Nucleus accumbens (tissue), 56 donors: Measurements from ENCODE around the gene COL9A2.

ENCODE experiments used
- DNase-seq, 56 donors: peaks; one replicate each; lab custom pipeline; 2025; lab: John Stamatoyannopoulos, UW

COL9A2 gene

GRCh38 chr1:40305451-40305850 lies 11.6 kb downstream of the COL9A2 start:
- DNase-seq = no peak

DNA sequence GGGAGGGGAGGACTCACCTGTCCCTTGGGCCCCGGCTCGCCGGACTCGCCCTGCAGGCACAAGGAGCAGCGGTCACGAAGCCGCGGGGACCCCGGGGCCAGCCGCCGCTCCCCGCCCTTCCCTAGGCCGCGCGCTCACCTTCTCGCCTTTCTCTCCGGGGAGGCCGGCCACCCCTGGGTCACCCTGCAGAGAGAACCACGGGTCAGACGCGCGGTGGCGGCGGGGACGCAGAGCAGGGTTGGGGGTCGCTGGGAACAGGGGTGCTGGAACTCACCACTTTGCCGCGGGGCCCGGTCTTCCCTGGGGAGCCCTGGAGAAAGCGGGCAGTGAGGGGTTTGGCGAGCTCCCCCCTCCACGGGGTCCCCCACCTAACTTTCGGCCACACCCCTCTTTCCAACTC lies 13.3 kb downstream of the COL9A2 start:
- no peak for DNase-seq

GRCh38 chr1:40303051-40303771 lies 13.9 kb downstream of the COL9A2 start:
- DNase-seq = no peak

DNA sequence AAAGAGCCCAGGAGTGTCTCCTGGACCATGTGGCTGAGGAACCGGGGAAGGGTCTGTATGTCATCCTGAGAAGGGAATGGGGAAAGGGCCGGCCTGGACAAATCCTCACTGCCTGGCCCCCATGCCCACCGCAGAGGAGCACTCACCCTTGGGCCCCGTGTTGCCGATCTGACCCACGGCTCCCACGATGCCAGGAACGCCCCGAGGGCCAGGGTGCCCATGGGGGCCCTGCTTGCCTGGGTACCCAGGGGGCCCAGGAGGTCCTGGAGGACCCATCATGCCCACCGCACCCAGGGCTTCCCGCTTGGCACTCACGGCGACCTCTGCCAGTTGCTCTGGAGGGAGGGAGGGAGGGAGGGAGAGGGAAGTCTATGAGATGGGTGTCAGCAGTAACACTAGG lies 14.6 kb downstream of the COL9A2 start:
- DNase-seq = no peak

DNA sequence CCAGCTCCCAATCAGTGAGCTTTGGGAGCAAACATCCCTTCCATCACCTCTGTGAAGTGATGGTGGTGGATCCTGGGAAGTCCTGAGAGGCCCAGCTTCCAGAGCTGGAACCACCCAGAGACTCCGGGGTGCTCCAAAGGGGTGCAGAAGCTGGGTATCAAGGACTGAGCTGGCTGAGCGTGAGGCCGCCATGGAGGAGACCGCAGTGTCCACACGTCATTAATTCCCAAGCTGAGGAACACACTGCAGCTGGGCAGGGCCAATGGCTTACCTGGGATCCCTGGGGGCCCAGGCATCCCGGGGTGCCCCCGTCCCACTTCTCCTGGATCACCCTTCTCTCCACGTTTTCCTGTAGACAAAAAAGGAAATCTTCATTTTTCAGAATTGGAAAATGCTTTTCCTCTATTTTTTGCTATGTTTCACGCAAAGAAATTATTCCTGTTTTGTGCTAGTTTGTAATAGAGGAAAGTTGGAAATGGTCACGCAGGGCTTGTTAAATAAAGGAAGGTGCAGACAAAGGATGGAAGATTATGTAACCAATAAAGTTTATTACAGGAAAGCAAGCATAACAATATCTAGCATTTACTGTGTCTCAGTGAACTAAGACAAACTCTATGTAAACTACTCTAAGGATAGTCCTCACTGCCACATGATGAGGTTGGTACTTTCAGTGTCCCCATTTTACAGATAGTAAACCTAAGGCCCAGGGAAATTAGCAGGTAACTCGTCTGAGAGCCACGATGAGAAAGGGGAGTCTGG lies 15.4 kb downstream of the COL9A2 start:
- no peak for DNase-seq

- DNase-seq = no peak
These were observed 16.0 kb downstream of the COL9A2 start for GRCh38 chr1:40301066-40301465.

- DNase-seq = no peak
These were observed 16.4 kb downstream of the COL9A2 start for GRCh38 chr1:40300651-40301050.

- DNase-seq = no peak
These were observed 16.9 kb downstream of the COL9A2 start for GRCh38 chr1:40300249-40300567.

DNA sequence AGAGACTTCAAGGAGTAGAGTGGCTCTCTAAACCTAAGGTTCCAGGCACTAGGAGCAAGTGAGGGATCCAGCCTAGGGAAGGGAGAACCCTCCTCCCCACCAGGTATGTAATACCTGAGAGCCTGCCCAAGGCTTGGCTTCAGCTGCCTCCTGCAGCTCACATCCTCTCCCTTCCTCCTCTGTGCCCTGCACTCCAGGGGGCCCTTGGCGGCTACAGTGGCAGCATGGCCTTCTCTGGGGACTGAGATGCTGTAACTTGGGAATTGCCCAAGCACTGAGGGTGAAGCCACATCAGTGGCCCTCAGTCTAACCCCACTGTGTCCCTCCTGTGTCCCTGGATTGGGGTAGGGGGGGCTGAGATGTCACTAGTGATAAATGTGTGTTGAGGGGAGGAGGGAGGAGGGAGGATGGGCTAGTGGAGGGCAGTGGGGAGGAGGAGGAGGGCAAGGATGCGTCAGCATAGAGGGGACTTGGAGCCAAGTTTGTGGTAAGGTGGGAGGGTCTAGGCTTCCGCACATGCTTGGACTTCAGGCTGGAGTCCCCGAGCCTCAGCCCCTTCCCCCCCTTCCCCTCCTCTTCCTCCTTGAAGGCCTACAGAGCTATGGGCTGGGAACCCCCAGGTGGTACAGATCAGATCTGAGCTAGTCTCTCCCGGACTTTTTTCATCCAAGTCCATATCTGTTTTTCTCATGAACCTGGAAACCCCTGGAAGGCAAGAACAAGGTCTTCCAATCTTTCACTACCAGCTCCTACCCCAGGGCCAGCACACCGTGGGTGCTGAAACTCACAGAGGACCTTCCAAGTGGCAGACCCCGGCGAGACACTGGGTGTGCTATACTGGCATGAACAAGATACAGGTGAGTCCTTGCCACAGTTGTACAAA lies 17.5 kb downstream of the COL9A2 start:
- DNase-seq = no peak

GRCh38 chr1:40291293-40291692 lies 25.8 kb downstream of the COL9A2 start:
- no peak for DNase-seq

DNA sequence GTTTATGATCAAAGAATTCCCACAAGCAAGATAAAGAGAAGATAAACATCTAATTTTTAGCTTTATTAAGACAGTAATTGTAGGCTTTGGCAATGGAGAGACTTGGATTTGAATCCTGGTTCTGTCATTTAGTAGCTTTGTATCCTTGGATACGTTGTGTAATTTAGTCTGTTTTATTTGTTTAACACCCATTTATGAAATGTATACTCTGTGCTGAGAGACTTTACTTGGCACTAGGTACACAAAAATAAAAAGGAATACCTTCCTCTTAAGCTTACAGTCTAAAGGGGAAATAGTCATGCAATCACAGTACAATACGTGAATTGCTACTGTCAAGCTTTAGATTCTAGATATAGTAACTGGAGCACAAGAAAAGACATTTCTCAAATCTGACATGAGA lies 35.2 kb downstream of the COL9A2 start:
- no peak for DNase-seq

GRCh38 chr1:40276122-40276521 lies 41.0 kb downstream of the COL9A2 start:
- DNase-seq = no peak

GRCh38 chr1:40274331-40274730 lies 42.8 kb downstream of the COL9A2 start:
- DNase-seq = no peak

- no peak for DNase-seq
These were observed 43.4 kb downstream of the COL9A2 start for GRCh38 chr1:40273547-40274166.

DNA sequence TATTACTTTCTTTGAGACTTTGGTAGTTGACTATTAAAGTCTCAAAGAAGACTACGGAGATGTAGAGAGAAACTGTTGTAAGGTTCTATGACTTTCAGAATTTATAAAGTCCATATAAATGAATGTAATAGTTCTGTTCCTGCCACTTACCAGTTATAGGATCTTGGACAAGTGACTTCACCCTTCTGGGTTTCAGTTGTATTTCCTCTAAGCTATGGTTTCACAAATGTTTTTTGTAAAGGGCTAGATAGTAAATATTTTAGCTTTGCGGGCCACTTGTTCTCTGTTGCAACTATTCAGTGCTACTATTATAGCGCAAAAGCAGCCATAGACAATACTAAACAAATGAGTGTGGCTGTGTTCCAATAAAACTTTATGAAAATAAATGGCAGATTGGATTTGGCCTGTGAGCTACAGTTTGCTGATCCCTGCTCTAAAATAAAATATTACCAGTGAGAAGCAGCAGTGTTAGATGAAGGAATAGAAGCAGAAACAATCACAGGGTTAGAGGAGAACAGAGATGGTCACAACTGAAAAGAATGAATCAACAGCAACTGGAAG lies 44.4 kb downstream of the COL9A2 start:
- no peak for DNase-seq

DNA sequence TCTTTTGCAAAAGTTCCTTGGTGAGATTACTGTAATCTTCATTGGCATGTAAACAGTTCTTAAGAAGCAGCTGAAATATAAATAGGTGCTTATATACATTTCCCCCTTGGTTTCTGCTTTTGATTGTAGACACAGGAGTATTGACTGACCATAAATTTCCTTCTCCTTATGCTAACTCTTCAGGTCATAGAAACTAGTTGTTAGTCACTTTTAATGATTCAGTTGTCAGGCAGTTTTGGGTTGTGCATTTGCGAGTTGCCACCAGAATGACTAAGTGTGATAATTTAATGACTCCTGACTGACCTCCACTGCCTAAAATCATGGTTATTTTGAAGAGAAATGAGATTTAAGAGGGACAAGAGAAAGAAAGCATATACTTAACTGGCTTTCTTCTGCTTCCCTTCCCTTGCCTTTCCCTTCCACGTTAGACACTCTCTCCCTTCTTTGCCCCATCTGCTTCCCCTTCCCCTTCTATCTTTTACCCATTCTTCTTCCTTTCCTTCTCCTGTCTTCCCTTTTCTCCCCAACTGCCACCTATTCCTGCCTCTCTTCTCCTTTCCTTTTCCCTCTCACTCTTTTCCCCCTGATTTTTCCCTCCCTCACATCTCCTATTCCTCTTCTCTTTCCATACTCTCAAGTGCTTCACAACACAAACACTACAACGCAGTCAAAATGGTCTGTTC lies 46.8 kb downstream of the COL9A2 start:
- DNase-seq = no peak

GRCh38 chr1:40268211-40268610 lies 48.9 kb downstream of the COL9A2 start:
- no peak for DNase-seq

DNA sequence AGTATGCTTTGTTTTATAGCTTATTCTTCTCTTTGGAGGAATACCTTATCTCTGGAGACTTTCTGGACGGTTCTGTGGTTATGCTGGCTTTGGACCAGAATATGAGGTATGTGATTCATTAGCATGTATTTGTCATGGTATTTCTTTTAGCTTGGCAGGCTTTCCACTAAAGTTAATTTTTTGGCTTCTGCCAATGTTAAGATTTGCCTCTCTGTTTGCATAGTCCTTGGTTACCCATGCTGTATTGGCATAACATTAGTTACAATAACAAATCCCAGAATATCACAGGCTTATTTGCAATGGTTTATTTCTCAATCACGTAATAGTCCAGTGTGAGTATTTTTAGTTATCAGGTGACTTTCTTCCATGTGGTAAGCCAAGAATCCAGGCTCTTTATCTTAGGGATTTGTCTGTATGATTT lies 49.3 kb downstream of the COL9A2 start:
- DNase-seq = no peak

DNA sequence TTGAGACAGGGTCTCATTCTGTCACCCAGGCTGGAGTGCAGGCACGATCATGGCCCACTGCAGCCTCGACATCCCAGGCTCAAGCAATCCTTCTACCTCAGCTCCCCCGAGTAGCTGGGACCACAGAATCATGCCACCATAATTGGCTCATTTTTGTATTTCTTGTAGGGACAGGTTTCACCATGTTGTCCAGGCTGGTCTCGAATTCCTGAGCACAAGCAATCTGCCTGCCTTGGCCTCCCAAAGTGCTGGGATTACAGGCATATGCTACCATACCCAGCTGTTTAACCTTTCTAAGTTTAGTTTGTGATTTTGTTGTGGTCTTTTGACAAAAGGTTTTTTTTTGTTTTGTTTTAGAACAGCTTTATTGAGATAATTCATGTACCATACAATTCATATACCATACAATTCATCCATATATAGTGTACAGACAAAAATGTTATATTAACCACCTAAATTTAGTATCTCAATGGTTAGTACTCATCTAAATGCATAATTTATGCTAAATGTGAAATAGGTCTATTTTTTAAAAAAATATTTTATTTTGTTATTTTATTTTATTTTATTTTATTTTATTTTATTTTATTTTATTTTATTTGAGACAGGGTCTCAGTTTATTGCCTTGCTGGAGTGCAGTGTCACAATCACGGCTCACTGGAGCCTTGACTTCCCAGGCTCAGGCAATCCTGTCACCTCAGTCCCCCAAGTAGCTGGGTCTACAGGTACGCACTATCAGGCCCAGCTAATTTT lies 50.1 kb downstream of the COL9A2 start:
- DNase-seq = no peak
